NB4 (cell line): ENCODE data around the gene CBX4.

Experiments
- CTCF ChIP-seq: IDR thresholded peaks from one replicate; pipeline ENCODE4 v1.5.1; 2012; ENCODE audit warnings: low read depth, low read length
- MAX ChIP-seq: IDR thresholded peaks from 2 replicates; pipeline ENCODE4 v1.6.1; 2011; ENCODE audit warnings: low read depth, low read length

- TF ChIP-seq CTCF (peak; percentile 60), MAX (no peak)
These were observed 5.8 kb upstream of the CBX4 start for GRCh38 chr17:79844869-79845600.
